Stimulated activated CD8-positive, alpha-beta memory T cell treated with anti-CD3 and anti-CD28 coated beads, Interleukin-12 subunit alpha, Interleukin-12 subunit beta, amount 100 ng/mL, for 1 hour (primary cell): ENCODE results near the gene RSAD2.

ENCODE experiments used
- DNase-seq: peaks from one replicate; pipeline ENCODE4 v3.0.0-alpha.2; 2020; ENCODE audit warnings: low read depth

RSAD2 gene

GRCh38 chr2:6945821-6946220 lies 68.2 kb downstream of the RSAD2 start:
- DNase-seq = no peak

- DNase-seq = no peak
Measured at GRCh38 chr2:6946722-6947121, 69.1 kb downstream of the RSAD2 start.
